ENCODE measurements around the gene APOL6.
"Not testable (repeated sequence)": the region's sequence is repeated elsewhere in the genome, so short reads cannot be mapped to it uniquely, and the experiment has no call there.

APOL6 gene

GRCh38 chr22:35681454-35682052, 33.3 kb downstream of the APOL6 start:
- DNase-seq = no peak

GRCh38 chr22:35683560-35683959, 35.3 kb downstream of the APOL6 start:
- DNase-seq = no peak

- no peak for DNase-seq
These were observed 36.0 kb downstream of the APOL6 start for GRCh38 chr22:35684270-35684700.

GRCh38 chr22:35684732-35685131, 36.5 kb downstream of the APOL6 start:
- DNase-seq = no peak

- no peak for DNase-seq
These were observed 37.5 kb downstream of the APOL6 start for GRCh38 chr22:35685731-35686130.

- no peak for DNase-seq
These were observed 38.1 kb downstream of the APOL6 start for GRCh38 chr22:35686298-35686697.

- no peak for DNase-seq
These were observed 39.2 kb downstream of the APOL6 start for GRCh38 chr22:35687461-35687860.

GRCh38 chr22:35688913-35689675, 40.8 kb downstream of the APOL6 start:
- no peak for DNase-seq

- DNase-seq = no peak
These were observed 41.8 kb downstream of the APOL6 start for GRCh38 chr22:35690001-35690400.

- DNase-seq = no peak
These were observed 47.0 kb downstream of the APOL6 start for GRCh38 chr22:35695202-35695601.

GRCh38 chr22:35697142-35697541, 48.9 kb downstream of the APOL6 start:
- no peak for DNase-seq

- DNase-seq = not testable (repeated sequence)
These were observed 51.6 kb downstream of the APOL6 start for GRCh38 chr22:35699852-35700251.

GRCh38 chr22:35703861-35704584, 55.8 kb downstream of the APOL6 start:
- no peak for DNase-seq

GRCh38 chr22:35705141-35705540, 56.9 kb downstream of the APOL6 start:
- DNase-seq = no peak

GRCh38 chr22:35708453-35708852, 60.2 kb downstream of the APOL6 start:
- DNase-seq = no peak

- DNase-seq = no peak
These were observed 60.7 kb downstream of the APOL6 start for GRCh38 chr22:35708917-35709316.

- DNase-seq = no peak
These were observed 63.1 kb downstream of the APOL6 start for GRCh38 chr22:35711336-35711735.

- DNase-seq = no peak
These were observed 64.4 kb downstream of the APOL6 start for GRCh38 chr22:35712672-35713071.

GRCh38 chr22:35717572-35717971, 69.3 kb downstream of the APOL6 start, which contains the start of gene APOL5:
Gene APOL5, plus strand, starts transcription at chr22:35717872. Its CDS starts 0 bp downstream, at chr22:35717872.
- DNase-seq = no peak

Measured in hematopoietic multipotent progenitor cell treated with erythropoietin and hydrocortisone succinate and interleukin-3 and kit ligand, for 6 days (in vitro differentiated cells).